Lung (tissue), 12 donors: Measurements from ENCODE around the gene LMX1A. TPM values are rescaled to one million over a fixed set of nuclear protein-coding genes. Genes with fewer than 3 reads are reported as not detected.

Experiments
- ATAC-seq: fragments of 200-7000 bp; cut with Tn5 transposase; one replicate; pipeline ENCODE4 v1.9.1; 2020; ENCODE audit warnings: moderate number of reproducible peaks; ENCODE audit not compliant: insufficient read depth, low FRiP score
- DNase-seq, 3 donors: peaks; one replicate each; pipeline ENCODE4 v3.0.0-alpha.2; 2013 to 2017
- H3K27ac ChIP-seq, 2 donors: one replicate each; pipeline ENCODE4 v1.5.1; 2013; ENCODE audit warnings: mild to moderate bottlenecking in 2 of 2, moderate library complexity in 2 of 2, control low read depth in 1 of 2, inconsistent platforms in 1 of 2, low read depth in 1 of 2, low read length in 1 of 2
- H3K27me3 ChIP-seq, 3 donors: one replicate each; pipeline ENCODE4 v1.5.1; 2013; ENCODE audit warnings: low read length in 2 of 3; ENCODE audit not compliant: control insufficient read depth in 3 of 3, insufficient read depth in 3 of 3
- H3K36me3 ChIP-seq, 4 donors: one replicate each; pipeline ENCODE4 v1.5.1; 2013; ENCODE audit warnings: low read length in 4 of 4, mild to moderate bottlenecking in 1 of 4, moderate library complexity in 1 of 4; ENCODE audit not compliant: control insufficient read depth in 4 of 4, insufficient read depth in 4 of 4
- H3K4me1 ChIP-seq, 5 donors: one replicate each; pipeline ENCODE4 v1.5.1; 2013; ENCODE audit warnings: low read length in 5 of 5, mild to moderate bottlenecking in 2 of 5, moderate library complexity in 1 of 5; ENCODE audit not compliant: control insufficient read depth in 5 of 5, insufficient read depth in 5 of 5
- H3K4me3 ChIP-seq: one replicate; pipeline ENCODE4 v1.5.1; 2013; ENCODE audit warnings: mild to moderate bottlenecking, control low read depth, moderate library complexity
- H3K9ac ChIP-seq, 2 donors: one replicate each; pipeline ENCODE4 v1.5.1; 2013; ENCODE audit warnings: low read length in 2 of 2, control low read depth in 1 of 2; ENCODE audit not compliant: insufficient read depth in 1 of 2
- H3K9me3 ChIP-seq, 4 donors: one replicate each; pipeline ENCODE4 v1.5.1; 2013; ENCODE audit warnings: low read length in 3 of 4, mild to moderate bottlenecking in 1 of 4, moderate library complexity in 1 of 4; ENCODE audit not compliant: control insufficient read depth in 4 of 4, insufficient read depth in 3 of 4
- WGBS, 2 donors: extraction: QIAGEN DNeasy Blood & Tissue Kit; methylation state at CpG; one replicate each; pipeline ENCODE4 v1.1.7; 2013; 5-methylcytosine and 5-hydroxymethylcytosine counted together
- polyA plus RNA-seq, 2 donors: library from polyadenylated mRNA; stranded (reverse); fragments of 200-250 nt; gene quantifications; one replicate each; pipeline ENCODE4 v1.2.1, GENCODE V29; 2013
- total RNA-seq, 2 donors: library from RNA; depleted of rRNA in 1 of 2; stranded (reverse); fragments of >200 nt in 1 of 2; gene quantifications; one replicate each; pipeline ENCODE4 v1.2.1, GENCODE V29; 2014 to 2021
- TF ChIP-seq, protein P1 (sequence below): IDR thresholded peaks from 2 replicates; pipeline ENCODE4 v1.5.1; 2012; ENCODE audit warnings: mild to moderate bottlenecking; ENCODE audit errors: control extremely low read depth, extremely low read depth
- donor health status: control.
- donor health status: control.
- donor health status: Bipolar disorder and iron deficiency.
- donor health status: healthy.
- donor health status: DM: yes; HTN: yes; CAD: no.

The LMX1A gene
- total and polyA plus RNA-seq, 4 donors, result 0.03 TPM; not detected in 3

DNA sequence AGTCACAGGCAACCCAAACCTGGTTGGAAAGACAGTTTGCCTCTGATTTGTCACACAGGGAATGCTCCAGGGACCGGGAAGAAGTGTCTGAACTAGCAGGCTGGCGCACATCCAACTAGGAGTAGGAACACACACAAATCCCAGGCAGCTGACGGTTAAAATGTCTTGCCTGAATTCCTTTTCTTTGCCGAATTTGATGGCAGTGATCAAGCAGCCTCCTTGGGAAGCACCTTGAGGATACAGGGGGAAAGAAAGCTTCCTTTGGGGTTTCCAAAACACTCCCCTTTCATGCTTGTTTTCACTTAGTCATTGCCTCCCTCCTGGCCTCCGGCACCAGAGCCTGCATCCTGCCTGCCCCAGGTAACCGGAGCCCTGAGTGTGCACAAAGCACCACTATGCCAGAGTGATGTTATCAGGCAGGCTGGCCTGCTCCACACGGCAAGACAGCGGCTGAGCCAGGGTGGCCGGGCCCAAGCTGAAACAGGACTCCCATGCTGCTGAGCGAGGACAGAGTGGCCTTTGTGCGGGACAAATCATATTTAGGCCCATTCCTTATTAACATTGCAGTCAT lies 193.8 kb downstream of the LMX1A start:
- no peaks in the 10 kb centered on the region for H3K27me3 ChIP-seq
- TF ChIP-seq, protein P1, sequence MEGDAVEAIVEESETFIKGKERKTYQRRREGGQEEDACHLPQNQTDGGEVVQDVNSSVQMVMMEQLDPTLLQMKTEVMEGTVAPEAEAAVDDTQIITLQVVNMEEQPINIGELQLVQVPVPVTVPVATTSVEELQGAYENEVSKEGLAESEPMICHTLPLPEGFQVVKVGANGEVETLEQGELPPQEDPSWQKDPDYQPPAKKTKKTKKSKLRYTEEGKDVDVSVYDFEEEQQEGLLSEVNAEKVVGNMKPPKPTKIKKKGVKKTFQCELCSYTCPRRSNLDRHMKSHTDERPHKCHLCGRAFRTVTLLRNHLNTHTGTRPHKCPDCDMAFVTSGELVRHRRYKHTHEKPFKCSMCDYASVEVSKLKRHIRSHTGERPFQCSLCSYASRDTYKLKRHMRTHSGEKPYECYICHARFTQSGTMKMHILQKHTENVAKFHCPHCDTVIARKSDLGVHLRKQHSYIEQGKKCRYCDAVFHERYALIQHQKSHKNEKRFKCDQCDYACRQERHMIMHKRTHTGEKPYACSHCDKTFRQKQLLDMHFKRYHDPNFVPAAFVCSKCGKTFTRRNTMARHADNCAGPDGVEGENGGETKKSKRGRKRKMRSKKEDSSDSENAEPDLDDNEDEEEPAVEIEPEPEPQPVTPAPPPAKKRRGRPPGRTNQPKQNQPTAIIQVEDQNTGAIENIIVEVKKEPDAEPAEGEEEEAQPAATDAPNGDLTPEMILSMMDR, result no peak
- DNase-seq, result peak; percentile 54 to 69 (median 56)
- WGBS, 2 donors, result 47 to 62% methylated on average over 11 of the region's 11 CpGs
- peaks cover 0 to 1% (median 0%) of the 10 kb centered on the region in 4 donors for H3K9me3 ChIP-seq
- ATAC-seq, result no peak
- no peaks in the 10 kb centered on the region for H3K4me1 ChIP-seq
- no peak overlapping the region for H3K27ac ChIP-seq
- no peak overlapping the region for H3K9ac ChIP-seq
- no peak overlapping the region for H3K4me3 ChIP-seq
- H3K36me3 ChIP-seq, result no peaks in the 10 kb centered on the region

DNA sequence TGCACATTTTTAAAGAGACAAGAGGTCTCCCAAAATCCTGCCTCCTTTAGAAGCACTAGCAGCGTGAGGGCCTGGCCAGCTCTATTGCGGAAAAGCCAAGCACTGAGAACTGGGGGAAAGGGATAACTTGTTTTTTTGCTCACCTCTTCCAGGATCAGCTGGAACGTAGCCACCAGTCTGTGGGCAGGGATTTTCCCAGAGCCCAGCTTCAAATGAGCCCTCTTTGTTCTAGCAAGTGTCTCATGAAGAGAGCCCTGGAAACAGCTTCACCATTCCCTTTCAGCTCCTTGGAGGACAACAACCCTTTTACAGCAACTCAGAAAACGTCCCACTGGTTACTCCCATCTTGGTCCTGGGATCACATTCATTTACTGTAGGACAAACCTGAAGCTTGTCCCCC lies 195.4 kb downstream of the LMX1A start:
- no peaks in the 10 kb centered on the region for H3K4me1 ChIP-seq
- TF ChIP-seq, protein P1, result no peak
- no peaks in the 10 kb centered on the region for H3K27me3 ChIP-seq
- H3K4me3 ChIP-seq, result no peak overlapping the region
- H3K9me3 ChIP-seq, result peaks cover 0 to 4% (median 0%) of the 10 kb centered on the region in 4 donors
- no peak for ATAC-seq
- H3K9ac ChIP-seq, result no peak overlapping the region
- 68 to 74% methylated on average over 4 of the region's 4 CpGs for WGBS, 2 donors
- no peaks in the 10 kb centered on the region for H3K36me3 ChIP-seq
- DNase-seq, result no peak
- no peak overlapping the region for H3K27ac ChIP-seq

DNA sequence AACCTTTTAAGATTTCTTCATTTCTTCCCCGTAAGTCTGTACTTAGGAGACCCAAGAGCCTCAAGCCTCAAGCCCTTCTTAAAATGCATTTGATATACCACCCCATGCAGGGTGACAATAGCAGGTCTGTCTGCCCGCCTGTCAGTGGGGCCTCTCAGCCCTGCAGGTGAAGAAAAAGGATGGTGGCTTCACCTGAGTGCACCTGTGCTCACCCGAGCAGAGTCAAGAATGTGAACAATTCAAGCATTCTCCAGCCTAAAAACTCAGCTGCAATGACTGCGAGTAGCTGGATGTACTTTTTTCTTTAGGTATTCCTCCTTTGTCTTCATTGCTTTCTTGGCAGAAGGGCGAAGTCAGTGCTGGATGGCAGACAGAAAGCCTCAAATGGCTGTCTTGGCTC lies 203.3 kb downstream of the LMX1A start:
- H3K27ac ChIP-seq, result no peak overlapping the region
- no peak overlapping the region for H3K4me3 ChIP-seq
- no peaks in the 10 kb centered on the region for H3K4me1 ChIP-seq
- H3K9me3 ChIP-seq, result peaks cover 0 to 3% (median 1%) of the 10 kb centered on the region in 4 donors
- ATAC-seq, result no peak
- H3K36me3 ChIP-seq, result no peaks in the 10 kb centered on the region
- WGBS, 2 donors, result 63 to 67% methylated on average over 5 of the region's 5 CpGs
- TF ChIP-seq, protein P1, result no peak
- no peak for DNase-seq
- peaks cover 0 to 5% (median 0%) of the 10 kb centered on the region in 3 donors for H3K27me3 ChIP-seq
- H3K9ac ChIP-seq, result no peak overlapping the region

DNA sequence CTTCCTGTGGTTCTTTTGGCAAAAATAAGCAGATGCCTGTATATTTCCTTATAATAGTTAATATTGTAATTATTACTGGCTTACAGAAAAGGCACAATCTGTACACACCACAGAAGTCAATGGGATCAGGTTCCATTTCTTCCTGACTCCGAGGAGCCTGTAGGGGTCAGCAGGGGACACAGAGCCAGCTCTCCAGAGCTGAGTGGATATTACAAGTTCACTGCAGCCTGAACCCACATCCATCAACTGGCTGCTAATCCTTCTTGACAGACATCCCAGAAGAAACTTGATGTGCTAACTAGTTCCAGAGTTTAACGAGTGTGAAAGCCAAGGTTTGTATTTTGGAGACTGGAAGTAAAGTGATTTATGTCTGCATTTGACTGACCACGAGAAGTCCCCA lies 203.8 kb downstream of the LMX1A start:
- WGBS, 2 donors, result 26 to 30% methylated on average over 3 of the region's 3 CpGs
- Histone ChIP-seq H3K9me3 (peaks cover 0 to 3% (median 1%) of the 10 kb centered on the region in 4 donors), H3K4me1 (no peaks in the 10 kb centered on the region), H3K36me3 (no peaks in the 10 kb centered on the region), H3K9ac (no peak overlapping the region), H3K4me3 (no peak overlapping the region), H3K27me3 (peaks cover 0 to 5% (median 0%) of the 10 kb centered on the region in 3 donors), H3K27ac (no peak overlapping the region)
- DNase-seq (peak in 1 of 3 donors; percentile 16), ATAC-seq (no peak)
- TF ChIP-seq, protein P1, result no peak
